ENCODE measurements around the gene ILDR1.

DNA sequence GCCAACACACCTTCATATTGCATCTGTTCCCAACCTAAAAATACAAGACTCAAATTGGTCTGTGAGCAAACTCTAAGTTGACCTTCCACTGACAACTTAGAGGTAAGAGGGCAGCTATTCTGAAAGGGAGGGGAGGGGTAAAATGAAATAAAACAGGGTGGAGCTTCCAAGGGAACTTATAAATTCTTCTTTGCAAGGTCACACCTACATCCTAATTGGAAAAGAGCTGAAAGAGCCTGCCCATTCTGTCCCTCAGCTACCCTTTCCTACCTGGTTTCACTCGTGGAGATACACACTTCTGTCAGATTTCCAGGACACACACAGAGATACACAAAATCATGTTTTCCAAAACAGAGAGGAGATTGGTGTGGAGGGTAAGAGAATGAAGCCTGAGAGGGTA lies 1.0 kb downstream of the ILDR1 start:
- TF ChIP-seq CTCF (IDR thresholded peaks at IDR 0.05) (no peak), POLR2A (IDR thresholded peaks at IDR 0.05) (no peak)
